Activated gamma-delta T cell (primary cell): ENCODE results near the gene IFT57.

Source experiments
- DNase-seq: peaks from one replicate; lab custom pipeline; 2025; lab: John Stamatoyannopoulos, UW

The IFT57 gene

DNA sequence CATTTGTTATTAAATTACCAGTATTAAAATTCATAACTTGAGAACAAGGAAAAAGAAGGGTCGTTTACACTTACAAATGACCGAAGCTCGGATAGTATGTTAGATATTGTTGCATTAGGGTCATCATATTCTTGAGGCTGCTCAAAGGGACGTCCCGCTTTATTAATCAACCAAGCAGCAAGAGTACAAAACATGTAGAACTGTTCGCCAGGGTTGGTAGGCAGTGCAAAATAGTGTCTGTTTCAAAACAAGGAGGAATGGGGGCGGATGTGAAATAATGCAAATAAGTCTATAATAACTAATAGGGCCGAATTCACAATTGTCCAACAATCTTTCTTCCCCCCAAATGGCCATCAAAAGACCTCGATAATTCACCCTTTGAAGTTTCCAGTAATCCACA is 2.9 kb downstream of the IFT57 start:
- no peak for DNase-seq

DNA sequence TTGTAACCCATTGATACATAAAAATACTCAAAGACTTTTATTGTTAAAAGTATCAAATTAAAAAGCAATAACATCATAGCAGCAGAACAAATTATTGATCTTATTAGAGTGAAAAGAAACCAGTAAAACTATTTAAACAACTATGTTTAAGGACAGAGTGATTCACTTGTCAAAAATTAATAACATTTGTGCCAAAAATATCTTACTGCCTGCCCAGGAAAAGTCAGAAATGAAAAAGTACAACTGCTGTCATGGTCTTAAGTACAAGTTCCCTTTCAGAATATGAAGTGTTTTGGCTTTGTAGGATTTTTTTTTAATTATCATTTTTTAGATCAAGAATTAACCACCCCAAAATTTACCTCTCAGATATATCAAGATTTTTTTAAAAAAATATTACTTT is 3.4 kb downstream of the IFT57 start:
- DNase-seq: no peak

DNA sequence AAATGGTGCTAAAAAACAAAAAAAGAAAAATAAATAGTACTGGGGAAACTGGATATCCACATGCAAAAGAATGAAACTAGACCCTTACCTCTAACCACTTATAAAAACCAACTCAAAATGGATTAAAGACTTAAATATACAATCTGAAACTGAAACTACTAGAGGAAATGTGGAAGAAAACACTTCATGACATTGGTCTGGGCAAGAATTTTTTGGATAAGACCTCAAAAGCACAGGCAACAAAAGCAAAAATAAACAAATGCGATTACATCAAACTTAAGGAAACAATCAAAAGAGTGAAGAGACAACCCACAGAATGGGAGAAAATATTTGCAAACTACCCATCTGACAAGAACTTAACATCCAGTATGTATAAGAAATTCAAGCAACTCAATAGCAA is 6.4 kb downstream of the IFT57 start:
- DNase-seq: no peak

DNA sequence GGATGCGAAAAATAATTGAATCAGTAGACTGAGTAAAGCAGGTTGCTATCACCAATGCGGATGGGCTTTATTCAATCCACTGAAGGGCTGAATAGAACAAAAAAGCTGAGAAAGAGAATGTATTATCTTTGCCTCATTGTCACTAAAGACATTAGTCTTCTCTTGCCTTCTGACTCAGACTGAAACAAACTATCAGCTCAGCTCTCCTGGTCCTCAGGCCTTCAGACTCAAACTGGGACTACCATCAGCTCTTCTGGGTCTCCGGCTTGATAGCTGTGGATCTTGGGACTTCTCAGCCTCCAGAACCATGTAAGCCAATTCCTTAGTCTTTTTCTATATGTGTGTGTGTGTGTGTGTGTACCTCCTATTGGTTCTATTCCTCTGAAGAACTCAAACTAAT is 12.6 kb downstream of the IFT57 start:
- no peak for DNase-seq

DNA sequence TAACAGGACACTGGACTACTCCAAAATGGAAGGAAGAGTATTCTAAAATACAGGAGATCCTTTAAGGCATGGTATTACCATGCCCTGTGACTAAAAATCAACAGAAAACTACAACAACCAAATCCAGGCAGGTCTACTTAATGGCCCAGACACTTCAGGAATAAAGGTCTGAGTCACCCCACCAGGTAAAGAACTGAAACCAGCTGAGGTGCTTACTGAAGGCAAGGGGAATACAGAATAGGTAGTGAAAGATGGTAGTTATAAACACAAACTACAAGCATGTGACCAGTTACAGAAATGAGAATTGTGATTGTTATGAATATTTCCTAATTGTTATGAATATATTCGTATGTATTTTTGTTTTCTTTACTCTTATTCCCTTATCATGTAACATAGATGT is 13.4 kb downstream of the IFT57 start:
- DNase-seq: no peak

DNA sequence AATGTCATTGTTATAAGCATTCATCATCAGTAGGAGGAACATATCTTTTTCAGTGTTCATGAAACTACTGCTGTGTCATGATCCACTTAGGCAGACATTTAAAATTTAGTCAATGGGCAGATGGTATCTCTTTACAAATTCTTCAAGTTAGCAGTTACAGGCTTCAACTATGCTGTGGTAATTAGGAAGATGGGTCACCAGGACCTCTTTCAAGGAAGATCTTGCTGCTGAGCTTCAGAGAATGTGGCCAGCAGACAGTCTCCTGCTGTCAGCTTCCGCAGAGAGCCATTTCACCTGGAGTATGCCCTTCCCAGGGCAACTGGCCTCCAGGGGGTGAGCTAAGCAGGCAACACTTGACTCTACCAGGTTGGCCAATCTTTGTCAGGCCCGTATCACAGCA is 19.4 kb downstream of the IFT57 start:
- DNase-seq: no peak

DNA sequence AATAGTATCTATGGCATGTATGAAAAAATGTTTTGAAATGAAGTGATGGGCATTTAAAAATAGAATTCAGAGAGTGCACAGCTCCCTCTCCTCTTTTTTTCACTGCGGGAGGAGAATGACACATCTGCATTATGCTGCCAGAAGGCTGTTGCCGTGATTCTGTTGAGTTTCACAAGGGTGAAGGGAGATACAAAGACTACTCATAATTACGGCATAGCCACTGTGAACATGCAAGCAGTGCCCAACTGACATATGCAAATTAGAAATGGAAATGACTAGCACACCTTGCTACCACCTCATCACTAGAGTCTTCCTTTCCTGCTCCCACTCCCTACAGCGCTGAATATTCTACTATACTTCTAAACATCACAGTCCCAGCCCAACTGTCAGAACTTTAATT is 20.1 kb downstream of the IFT57 start:
- no peak for DNase-seq

DNA sequence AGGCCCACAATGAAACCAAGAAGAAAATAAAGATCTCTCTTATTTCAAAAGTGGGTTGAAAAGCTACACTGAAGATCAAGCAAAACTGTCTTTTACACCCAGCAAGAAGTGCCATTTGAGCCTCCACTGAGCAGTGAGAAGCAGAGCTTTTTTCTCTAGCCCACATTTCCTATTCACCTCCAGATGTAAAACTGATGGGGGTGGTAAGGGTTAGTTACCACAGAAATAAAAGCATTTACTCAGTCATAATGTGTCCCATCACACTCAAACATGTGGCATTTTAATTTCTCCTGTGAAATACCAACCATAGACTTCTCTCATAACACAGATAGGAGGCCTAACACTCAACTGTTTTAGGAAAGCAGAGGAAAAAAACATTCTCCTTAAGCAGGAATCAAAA is 21.0 kb downstream of the IFT57 start:
- no peak for DNase-seq

DNA sequence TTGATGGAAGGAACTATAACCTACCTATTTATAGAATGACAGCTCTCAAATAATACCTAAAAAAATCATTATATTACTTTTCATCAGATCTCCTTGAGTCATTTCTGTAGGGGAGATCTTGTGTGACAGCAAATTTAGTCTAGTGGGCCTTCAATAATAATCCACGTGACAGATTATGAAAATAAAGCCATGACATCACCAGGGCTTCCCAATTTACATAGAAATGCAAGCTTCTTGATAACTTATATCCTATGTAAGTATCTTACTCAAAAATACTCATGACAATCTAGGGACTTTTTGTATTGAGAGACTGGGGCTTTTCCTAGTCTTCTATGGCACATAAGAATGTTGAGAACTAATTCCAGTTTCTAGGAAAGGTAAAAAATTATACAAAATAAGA is 21.6 kb downstream of the IFT57 start:
- DNase-seq: no peak

DNA sequence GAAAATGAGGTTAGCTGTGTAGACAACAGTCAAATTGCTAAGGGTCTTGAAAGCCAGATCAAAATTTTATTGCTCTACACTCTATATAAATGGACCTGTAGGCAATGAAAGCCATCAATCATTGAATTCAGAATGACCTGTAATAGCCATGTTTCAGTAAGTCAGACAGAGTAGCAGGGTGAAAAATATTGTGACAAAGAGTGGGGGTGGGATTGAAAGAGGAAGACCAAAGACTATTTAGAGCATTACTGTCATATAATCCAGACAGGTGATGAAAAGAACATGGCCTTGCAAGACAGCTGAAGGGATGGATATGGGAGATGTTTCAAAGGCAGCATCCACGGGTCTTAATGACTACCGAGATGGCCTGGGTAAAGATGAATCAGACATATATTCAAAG is 22.2 kb downstream of the IFT57 start:
- no peak for DNase-seq

DNA sequence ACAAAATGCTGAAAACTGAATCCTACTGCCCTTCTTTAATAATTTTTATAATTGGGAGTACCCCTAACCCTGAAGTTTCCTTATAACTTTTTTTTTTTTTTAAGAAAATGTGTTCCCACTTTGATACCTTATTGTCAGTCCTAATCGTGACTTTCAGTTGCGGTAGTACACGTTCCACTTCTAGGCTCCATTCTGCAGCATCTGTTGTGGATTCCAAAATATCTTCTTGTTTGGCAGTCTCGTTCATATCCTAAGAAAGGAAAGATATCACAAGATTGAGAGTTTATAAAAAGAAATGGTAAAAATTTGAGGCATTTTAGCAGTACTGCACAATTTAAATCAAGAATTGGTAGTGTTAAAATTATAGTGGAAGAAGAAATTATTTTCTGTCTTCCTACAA is 30.8 kb downstream of the IFT57 start:
- no peak for DNase-seq

DNA sequence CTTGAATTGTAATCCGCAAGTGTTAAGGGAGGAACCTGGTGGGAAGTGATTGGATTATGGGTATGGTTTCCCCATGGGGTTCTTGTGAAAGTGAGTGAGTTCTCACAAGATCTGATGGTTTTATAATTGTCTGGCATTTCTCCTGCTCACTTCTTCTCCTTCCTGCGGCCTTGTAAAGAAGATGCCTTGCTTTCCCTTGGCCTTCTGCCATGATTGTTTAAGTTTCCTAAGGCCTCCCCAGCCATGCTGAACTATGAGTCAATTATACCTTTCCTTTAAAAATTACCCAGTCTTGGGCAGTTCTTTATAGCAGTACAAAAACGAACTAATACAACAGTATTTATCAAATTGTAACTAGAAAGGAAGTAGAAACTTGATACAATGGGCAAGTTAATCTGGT is 31.9 kb downstream of the IFT57 start:
- no peak for DNase-seq

DNA sequence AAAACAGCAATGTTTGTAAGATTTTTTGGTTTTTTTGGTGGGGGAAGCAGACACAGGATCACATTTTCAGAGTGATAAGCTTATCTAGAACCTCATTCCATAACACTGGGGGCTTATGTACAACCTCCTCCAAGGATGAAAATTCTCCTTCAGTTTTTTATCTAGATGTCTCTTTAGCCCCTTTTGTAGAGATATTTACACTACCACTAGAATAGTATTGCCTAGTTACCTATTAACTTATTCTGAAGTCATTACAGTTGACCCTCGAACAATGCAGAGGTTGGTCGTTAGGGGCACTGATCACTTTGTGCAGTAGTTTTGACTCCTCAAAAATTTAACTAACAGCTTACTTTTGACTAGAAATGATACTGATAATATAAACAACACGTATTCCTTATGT is 32.8 kb downstream of the IFT57 start:
- DNase-seq: no peak

DNA sequence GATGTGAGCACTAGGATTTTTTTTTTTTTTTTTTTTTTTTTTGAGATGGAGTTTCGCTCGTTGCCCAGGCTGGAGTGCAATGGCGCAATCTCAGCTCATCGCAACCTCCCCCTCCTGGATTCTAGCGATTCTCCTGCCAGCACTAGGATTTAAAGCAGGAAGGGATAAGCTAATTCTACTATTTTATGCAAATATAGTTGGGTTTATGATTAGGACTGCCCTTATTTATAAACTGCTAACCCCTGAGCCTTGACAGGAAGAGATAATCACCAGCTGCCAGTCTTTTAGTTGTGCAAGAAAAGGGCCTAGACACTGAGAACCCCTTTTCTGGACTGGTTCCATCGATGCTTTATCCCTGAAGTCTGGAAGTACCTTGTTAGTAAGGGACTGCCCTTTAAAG is 36.7 kb downstream of the IFT57 start:
- DNase-seq: no peak

DNA sequence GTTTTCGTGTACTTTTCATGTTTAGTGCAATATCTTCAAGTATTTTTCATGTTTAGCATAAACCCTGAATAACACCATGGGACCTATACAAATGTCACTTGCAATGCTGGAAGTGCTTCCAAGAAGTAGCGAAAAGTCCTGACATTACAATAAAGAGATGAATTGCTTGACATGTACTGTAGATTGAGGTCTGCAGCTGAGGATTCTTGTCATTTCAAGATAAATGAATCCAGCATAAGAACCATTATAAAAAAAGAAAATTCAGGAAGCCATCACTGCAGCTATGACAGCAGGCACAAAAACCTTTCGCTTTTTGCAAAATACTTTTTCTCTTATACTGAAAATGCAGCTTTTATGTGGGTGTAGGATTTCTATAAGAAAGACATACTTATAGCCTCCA is 37.4 kb downstream of the IFT57 start:
- no peak for DNase-seq

DNA sequence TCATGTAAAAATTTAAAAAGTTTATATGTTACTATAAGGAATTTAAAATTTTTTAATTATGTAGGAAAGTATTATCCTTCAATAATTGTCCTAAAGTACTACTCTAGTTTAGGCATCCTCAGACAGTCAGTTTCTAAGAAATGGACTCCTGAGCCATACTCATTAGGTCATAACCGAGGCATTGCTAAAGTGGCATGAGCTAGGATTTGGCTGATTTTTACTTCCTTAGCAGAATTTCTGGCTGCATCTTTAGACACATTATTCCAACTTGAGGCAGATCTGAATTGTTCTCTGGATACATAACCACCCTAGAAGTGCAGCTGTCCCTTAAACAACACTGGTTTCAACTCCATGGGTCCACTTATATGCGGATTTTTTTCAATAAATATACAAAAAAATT is 38.3 kb downstream of the IFT57 start:
- no peak for DNase-seq

DNA sequence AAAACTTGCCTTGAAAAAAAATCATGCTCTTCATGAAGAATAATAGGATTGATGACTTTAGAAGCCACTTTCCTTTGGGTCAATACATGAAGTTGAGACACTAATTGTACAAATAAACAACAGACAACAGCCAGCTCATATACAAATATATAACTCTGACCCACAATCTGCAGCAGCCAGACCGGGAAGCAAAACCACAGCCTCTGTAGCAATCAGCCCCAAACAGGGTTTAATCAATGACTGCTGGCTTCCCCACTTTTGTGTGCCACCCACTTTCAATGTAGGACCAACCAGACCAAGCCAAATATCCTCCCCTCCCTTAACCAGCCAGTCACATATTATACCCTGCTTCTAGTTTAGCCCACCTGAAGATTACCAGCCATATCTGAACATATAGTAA is 39.0 kb downstream of the IFT57 start:
- no peak for DNase-seq

DNA sequence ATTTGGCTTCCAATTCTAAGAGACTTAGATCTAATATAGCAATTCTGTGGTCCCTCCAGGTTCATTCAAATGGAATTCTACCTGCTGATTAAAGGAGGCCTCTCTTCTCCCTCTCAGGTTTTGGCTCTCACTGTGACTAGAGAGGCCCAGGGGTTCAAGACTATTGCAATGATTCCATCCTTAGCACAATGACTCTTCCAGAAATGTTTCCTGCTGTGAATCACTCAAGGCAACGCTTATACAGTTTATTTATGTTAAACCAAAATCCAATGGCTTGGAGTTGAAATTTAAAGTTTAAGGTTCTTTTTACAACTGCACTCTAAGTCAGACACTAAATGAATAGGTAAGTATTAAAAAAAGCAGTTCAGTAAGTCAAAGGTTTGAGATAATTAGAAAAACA is 39.9 kb downstream of the IFT57 start:
- DNase-seq: no peak

DNA sequence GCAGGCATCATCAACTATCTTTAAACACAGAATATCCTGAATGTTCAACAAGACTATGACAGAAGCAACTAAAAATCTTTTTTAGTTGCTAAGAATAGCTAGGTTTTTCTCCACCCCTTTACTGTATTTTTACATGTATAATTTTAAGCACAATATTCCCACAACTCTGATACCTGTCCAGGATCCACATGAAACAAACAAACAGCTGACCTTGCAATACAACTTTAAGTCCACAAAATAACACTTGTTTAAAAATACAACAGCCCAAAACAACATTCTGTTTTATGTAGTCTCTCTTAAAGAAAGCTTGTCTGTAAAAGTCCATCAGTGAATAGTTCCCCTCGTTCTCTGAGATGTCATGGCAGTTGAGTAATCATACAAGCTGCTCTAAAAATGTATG is 41.1 kb downstream of the IFT57 start:
- DNase-seq: no peak

DNA sequence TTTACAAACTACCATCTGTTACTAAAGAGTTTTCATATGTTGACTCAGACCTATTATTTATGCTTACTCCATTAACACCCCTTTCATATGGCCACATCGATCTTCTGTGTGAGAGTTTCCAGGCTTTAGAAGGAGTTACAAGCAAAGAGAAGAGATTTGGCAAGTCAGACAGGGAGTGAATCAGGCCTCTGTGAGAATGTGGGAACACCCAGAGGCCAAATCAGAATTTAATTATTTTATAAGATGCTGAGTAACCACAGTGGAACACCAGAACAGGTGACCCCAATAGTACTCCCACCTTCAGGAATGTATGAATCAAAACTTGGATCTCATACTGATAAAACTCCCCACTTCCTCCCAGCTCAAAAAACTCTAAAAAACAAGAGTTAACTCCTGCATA is 42.0 kb downstream of the IFT57 start:
- no peak for DNase-seq

DNA sequence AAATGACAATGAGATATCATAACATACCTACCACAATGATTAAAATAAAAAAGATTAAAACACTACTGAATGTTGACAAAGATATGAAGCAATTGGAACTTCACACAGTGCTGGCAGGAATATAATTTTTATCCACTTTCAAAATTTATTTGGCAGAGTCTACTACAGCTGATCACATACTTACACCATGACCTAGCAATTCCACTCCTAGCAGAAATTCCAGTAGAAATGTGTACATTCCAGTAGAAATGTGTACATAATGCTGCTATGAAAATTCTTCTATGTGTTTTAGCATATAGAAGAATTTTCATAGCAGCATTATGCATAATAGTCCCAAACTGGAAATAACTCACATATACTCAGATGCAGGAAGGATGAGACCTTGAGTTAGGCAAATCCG is 43.5 kb downstream of the IFT57 start:
- no peak for DNase-seq

DNA sequence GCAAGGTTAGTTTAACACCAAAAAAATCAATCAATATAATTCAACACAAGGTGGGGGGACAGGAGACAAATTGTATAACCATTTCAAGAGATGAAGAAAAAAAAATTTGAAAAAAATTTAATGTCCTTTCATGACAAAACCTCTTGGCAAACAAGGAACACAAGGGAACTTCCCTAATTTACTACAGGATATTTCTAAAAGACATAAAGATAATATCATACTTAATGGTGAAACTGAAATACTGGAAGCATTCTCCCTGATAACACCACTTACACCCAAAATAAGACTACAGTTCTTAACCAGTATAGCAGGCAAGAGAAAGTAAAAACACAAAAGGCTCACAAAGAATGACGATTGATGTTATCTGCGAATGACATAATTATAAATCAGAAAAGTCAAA is 44.7 kb downstream of the IFT57 start:
- no peak for DNase-seq

DNA sequence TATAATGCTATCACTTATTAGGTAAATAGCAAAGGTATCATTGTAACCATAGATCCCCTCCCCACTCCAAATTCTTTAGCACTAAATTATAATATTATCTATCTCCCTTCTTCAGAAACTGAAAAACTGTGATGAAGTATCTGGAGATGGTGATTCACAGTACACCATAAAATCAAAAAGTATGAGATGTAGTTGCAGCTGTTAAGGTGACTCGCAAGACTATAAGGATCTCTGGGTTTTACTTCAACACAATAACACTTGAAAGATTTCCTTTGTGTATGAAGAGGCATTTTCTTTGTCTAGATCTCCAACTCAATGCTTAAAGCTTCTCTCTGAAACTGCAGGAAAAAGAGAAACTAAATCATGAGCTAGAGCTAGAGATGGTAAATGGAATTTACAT is 46.9 kb downstream of the IFT57 start:
- no peak for DNase-seq

DNA sequence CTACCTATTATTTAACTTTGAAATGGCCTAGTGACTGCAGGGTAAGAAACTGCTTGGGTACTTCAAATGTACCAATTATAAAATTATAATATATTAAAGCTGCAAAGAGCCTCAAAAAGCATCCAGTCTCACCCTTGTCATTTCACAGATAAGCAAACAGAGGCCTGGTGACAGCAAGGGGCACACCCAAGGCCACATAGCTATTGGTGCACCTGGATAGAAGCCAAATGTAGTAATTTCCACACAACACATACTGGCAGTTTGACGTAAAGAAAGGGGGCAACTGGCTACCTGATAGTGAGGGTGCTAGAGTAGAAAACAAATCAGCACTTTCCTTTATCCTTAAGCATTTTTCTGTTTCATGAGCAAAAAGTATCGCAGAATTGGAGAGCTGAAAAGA is 51.1 kb downstream of the IFT57 start:
- DNase-seq: no peak

DNA sequence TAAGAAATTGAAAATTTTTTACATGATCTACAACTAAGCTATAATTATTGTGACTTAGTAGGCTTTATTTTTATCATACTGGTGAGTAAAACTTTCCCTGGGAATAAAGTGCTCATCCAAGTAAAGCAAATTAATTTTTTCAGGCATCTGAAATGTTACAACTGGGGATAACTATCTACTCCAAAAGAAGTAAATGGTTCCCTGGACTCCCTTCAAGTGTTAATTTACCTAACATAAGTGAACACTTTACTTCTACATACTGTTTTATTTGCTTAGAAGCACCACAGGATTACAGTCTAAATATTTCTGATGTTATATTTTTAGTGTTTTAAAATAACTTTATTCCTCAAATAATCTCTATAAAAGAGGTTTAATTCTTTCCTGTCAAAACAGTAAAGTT is 57.8 kb downstream of the IFT57 start:
- DNase-seq: no peak
